HFFc6 (cell line): ENCODE measurements around the gene NDUFV1. TPM values are rescaled to one million over a fixed set of nuclear protein-coding genes. Genes with fewer than 3 reads are reported as not detected.
"Not testable (repeated sequence)": the region's sequence is repeated elsewhere in the genome, so short reads cannot be mapped to it uniquely, and the experiment has no call there.

ENCODE experiments used
- DNase-seq: peaks from one replicate; pipeline ENCODE4 v3.0.0-alpha.2; 2018
- H3K27ac Mint-ChIP-seq: 2 replicates; pipeline ENCODE4 v1.8.0; 2020; ENCODE audit warnings: mild to moderate bottlenecking, mixed read lengths
- H3K27me3 Mint-ChIP-seq: 2 replicates; pipeline ENCODE4 v1.8.0; 2021; ENCODE audit warnings: mild to moderate bottlenecking, moderate library complexity, mixed read lengths; ENCODE audit not compliant: insufficient read depth
- H3K36me3 Mint-ChIP-seq: 2 replicates; pipeline ENCODE4 v1.8.0; 2021; ENCODE audit warnings: low read depth, mixed read lengths
- H3K4me1 Mint-ChIP-seq: 2 replicates; pipeline ENCODE4 v1.8.0; 2020; ENCODE audit warnings: low read depth, mixed read lengths
- H3K4me3 Mint-ChIP-seq: 2 replicates; pipeline ENCODE4 v1.8.0; 2020; ENCODE audit warnings: mild to moderate bottlenecking, moderate library complexity, mixed read lengths
- H3K9me3 Mint-ChIP-seq: 2 replicates; pipeline ENCODE4 v1.8.0; 2020; ENCODE audit warnings: mild to moderate bottlenecking, mixed read lengths
- CTCF ChIP-seq: fragments of 200-600 bp; sonication (generic); IDR thresholded peaks from 2 replicates; pipeline ENCODE4 v1.5.0; 2021; ENCODE audit warnings: antibody characterized with exemption, mild to moderate bottlenecking
- total RNA-seq, 6 experiments: library from RNA; stranded (reverse); fragmentation: NEBNext Ultra II Directional; extraction: Animal tissue kit (Norgen Biotek cat#: 25700); gene quantifications; 2 replicates in 1 of 6; 3 replicates in 5 of 6; pipeline ENCODE4 v1.2.3, GENCODE V29; 2021

NDUFV1 gene
- total RNA-seq, 6 experiments from 2014 or later, result 130 to 150 (median 135) TPM

DNA sequence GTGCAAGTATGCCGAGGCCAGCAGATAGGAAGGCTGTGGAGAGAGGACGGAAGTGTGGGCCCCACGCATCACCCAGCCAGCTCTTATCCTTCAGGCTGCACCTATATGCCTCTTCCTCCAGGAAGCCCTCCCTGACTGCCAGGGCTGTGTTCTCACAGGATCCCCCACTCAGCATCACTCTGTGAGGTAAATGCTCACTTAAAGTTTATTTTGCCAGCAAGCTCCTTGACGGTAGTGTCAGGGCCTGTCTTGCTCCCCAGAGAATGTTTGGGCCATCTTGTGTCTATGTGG, 28.4 kb downstream of the NDUFV1 start:
- peaks cover 9% of the 10 kb centered on the region for H3K27me3 Mint-ChIP-seq
- TF ChIP-seq CTCF, result no peak
- H3K27ac Mint-ChIP-seq, result no peak overlapping the region
- H3K4me1 Mint-ChIP-seq, result peaks cover 5% of the 10 kb centered on the region
- DNase-seq, result no peak
- H3K36me3 Mint-ChIP-seq, result no peaks in the 10 kb centered on the region
- no peak overlapping the region for H3K4me3 Mint-ChIP-seq
- no peaks in the 10 kb centered on the region for H3K9me3 Mint-ChIP-seq

- DNase-seq, result no peak
- no peak overlapping the region for H3K27ac Mint-ChIP-seq
- no peaks in the 10 kb centered on the region for H3K9me3 Mint-ChIP-seq
- no peak for TF ChIP-seq CTCF
- H3K4me3 Mint-ChIP-seq, result no peak overlapping the region
- H3K4me1 Mint-ChIP-seq, result no peaks in the 10 kb centered on the region
- H3K27me3 Mint-ChIP-seq, result peaks cover 13% of the 10 kb centered on the region
- H3K36me3 Mint-ChIP-seq, result no peaks in the 10 kb centered on the region
These were observed 30.2 kb downstream of the NDUFV1 start for GRCh38 chr11:67636962-67637361.

GRCh38 chr11:67637441-67637840, 30.7 kb downstream of the NDUFV1 start:
- not testable (repeated sequence) for DNase-seq, H3K4me3 Mint-ChIP-seq, H3K9me3 Mint-ChIP-seq, H3K4me1 Mint-ChIP-seq, H3K27ac Mint-ChIP-seq, H3K36me3 Mint-ChIP-seq
- peaks cover 18% of the 10 kb centered on the region for H3K27me3 Mint-ChIP-seq

GRCh38 chr11:67638535-67639437, 32.0 kb downstream of the NDUFV1 start:
- H3K9me3 Mint-ChIP-seq, result no peaks in the 10 kb centered on the region
- DNase-seq, result no peak
- no peaks in the 10 kb centered on the region for H3K36me3 Mint-ChIP-seq
- H3K4me3 Mint-ChIP-seq, result no peak overlapping the region
- no peak for TF ChIP-seq CTCF
- no peaks in the 10 kb centered on the region for H3K4me1 Mint-ChIP-seq
- peaks cover 20% of the 10 kb centered on the region for H3K27me3 Mint-ChIP-seq
- H3K27ac Mint-ChIP-seq, result no peak overlapping the region

DNA sequence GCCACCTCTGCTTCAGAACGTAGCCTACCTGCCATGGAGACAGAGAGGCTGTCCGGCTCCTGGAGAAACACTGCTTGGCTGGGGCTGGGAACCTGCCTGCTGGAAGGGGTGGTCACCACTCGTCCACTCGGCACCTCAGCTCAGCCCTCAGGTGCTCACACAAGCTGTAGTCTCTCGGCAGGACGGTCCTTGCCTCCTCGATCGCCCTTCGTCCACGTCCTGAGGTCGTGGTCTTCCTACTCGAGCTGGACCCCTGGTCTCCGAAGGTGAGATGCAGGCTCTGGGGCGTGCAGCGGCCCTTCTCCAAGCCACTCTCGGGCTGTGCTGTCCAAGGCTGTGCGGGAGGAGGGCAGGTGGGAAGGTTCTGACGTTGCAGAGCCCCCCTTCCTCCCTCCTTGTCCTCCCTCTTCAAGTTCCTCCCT, 32.7 kb downstream of the NDUFV1 start, which contains the start of gene TBX10:
Gene TBX10 (minus strand): TSS at position 326 of the 422 bp plus-strand sequence. CDS start 291 bp downstream, at position 35.
- H3K36me3 Mint-ChIP-seq, result no peaks in the 10 kb centered on the region

More for the DNA sequence above, 32.7 kb downstream of the NDUFV1 start, which contains the start of gene TBX10:
- H3K27ac Mint-ChIP-seq, result no peak within 1 kb of the TSS
- no peaks in the 10 kb centered on the region for H3K9me3 Mint-ChIP-seq
- no peak within 1 kb of the TSS for H3K4me3 Mint-ChIP-seq
- TF ChIP-seq CTCF, result no peak
- DNase-seq, result no peak
- no peaks in the 10 kb centered on the region for H3K4me1 Mint-ChIP-seq
- H3K27me3 Mint-ChIP-seq, result peaks cover 23% of the 10 kb centered on the region
